Erythroblast (primary cell): ENCODE data around the gene HTR3E.

Source experiments
- GATA1 ChIP-seq: IDR thresholded peaks from 2 replicates; pipeline ENCODE4 v1.6.1; 2011; ENCODE audit warnings: low read depth, mild to moderate bottlenecking, control low read depth, low read length, moderate library complexity
- POLR2A ChIP-seq: IDR thresholded peaks from 2 replicates; pipeline ENCODE4 v1.6.1; 2011; ENCODE audit warnings: mild to moderate bottlenecking, low read length

DNA sequence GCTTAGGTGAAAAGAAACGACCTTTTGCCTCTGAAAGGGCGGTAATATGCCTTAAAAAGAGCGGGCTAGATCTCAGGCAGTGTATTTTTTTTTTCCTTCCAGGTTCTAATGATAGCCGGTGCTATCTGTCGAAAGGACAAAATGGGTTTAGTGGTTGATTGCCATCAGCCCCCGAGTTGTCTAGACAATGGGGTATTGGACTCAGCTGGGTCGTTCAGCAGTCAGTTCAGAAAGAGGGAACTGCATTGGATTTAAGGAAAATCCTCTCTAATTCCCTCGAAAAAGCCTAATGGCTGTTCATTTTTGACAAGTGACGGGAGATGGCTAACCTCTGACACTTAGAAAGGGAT, 39.0 kb downstream of the HTR3E start:
- TF ChIP-seq POLR2A (no peak), GATA1 (no peak)
